GM18505 (cell line): Measurements from ENCODE around the gene TCEAL3.
"Not testable (repeated sequence)": the region's sequence is repeated elsewhere in the genome, so short reads cannot be mapped to it uniquely, and the experiment has no call there.

Source experiments
- ATAC-seq: cut with Tn5 transposase; IDR thresholded peaks from one replicate; pipeline ENCODE4 v1.9.1; 2021; ENCODE audit not compliant: unreplicated experiment
- POLR2A ChIP-seq: IDR thresholded peaks from 4 replicates; pipeline ENCODE4 v1.6.1; 2011; ENCODE audit warnings: borderline replicate concordance; ENCODE audit not compliant: insufficient read depth, insufficient read length; ENCODE audit errors: extremely low read depth

Gene TCEAL3

GRCh38 chrX:103607364-103608305, at the start of gene TCEAL3:
TCEAL3 (plus strand) TSS chrX:103607963; CDS start chrX:103609065, 1,102 bp downstream.
- ATAC-seq = peak; percentile 84
- TF ChIP-seq POLR2A = no peak

- no peak for ATAC-seq
- TF ChIP-seq POLR2A = no peak
Observed at GRCh38 chrX:103560256-103560655, 47.5 kb upstream of the TCEAL3 start.

GRCh38 chrX:103562801-103563200, 45.0 kb upstream of the TCEAL3 start:
- no peak for ATAC-seq

GRCh38 chrX:103565197-103565596, 42.6 kb upstream of the TCEAL3 start:
- TF ChIP-seq POLR2A = no peak
- no peak for ATAC-seq

More at GRCh38 chrX:103562801-103563200, 45.0 kb upstream of the TCEAL3 start:
- no peak for TF ChIP-seq POLR2A

- no peak for ATAC-seq
Observed at GRCh38 chrX:103565752-103566151, 42.0 kb upstream of the TCEAL3 start.

GRCh38 chrX:103571121-103571520, 36.6 kb upstream of the TCEAL3 start:
- ATAC-seq = no peak
- no peak for TF ChIP-seq POLR2A

More at GRCh38 chrX:103565752-103566151, 42.0 kb upstream of the TCEAL3 start:
- no peak for TF ChIP-seq POLR2A

GRCh38 chrX:103571726-103572125, 36.0 kb upstream of the TCEAL3 start:
- no peak for ATAC-seq
- no peak for TF ChIP-seq POLR2A

- no peak for TF ChIP-seq POLR2A
- ATAC-seq = no peak
Observed at GRCh38 chrX:103573202-103573601, 34.6 kb upstream of the TCEAL3 start.

GRCh38 chrX:103584596-103584995, 23.2 kb upstream of the TCEAL3 start:
- ATAC-seq = no peak
- no peak for TF ChIP-seq POLR2A

GRCh38 chrX:103585411-103586313, 22.1 kb upstream of the TCEAL3 start, which contains the start of gene TCEAL4:
TCEAL4 (plus strand) TSS chrX:103585515; CDS start chrX:103586676, 1,161 bp downstream.
- ATAC-seq = peak; percentile 97
- peak; percentile 49 for TF ChIP-seq POLR2A

GRCh38 chrX:103586314-103586646, 21.5 kb upstream of the TCEAL3 start:
- TF ChIP-seq POLR2A = no peak
- ATAC-seq = no peak

GRCh38 chrX:103586659-103587058, 21.1 kb upstream of the TCEAL3 start:
- TF ChIP-seq POLR2A = no peak

GRCh38 chrX:103592295-103592694, 15.5 kb upstream of the TCEAL3 start:
- ATAC-seq = not testable (repeated sequence)

More at GRCh38 chrX:103586659-103587058, 21.1 kb upstream of the TCEAL3 start:
- ATAC-seq = no peak

- not testable (repeated sequence) for ATAC-seq
Observed at GRCh38 chrX:103595202-103595601, 12.6 kb upstream of the TCEAL3 start.
